DMS 273 (cell line): Measurements from ENCODE around the gene MRPL9.
A peak's percentile ranks its signal among the peaks of the same experiment; 100 is the strongest.

Experiments used
- DNase-seq: peaks from one replicate; lab custom pipeline; 2025; ENCODE audit not compliant: unreplicated experiment; lab: John Stamatoyannopoulos, UW

MRPL9 gene

GRCh38 chr1:151711951-151712350 lies 51.3 kb downstream of the MRPL9 start:
- no peak for DNase-seq

GRCh38 chr1:151711044-151711800 lies 52.1 kb downstream of the MRPL9 start:
- no peak for DNase-seq

- DNase-seq = peak; percentile 90
These were observed 53.0 kb downstream of the MRPL9 start for GRCh38 chr1:151710187-151710840.
